ENCODE results near the gene TIGD4.

- no peak for TF ChIP-seq POLR2AphosphoS5 (IDR thresholded peaks at IDR 0.05; ENCODE audit: low read depth, low read length)
- TF ChIP-seq REST (IDR thresholded peaks at IDR 0.05; ENCODE audit: insufficient read depth in 1 of 2, low read depth in 2 of 2, low read length in 2 of 2): no peak
- no peak for TF ChIP-seq FOXP2 (optimal IDR thresholded peaks at IDR 0.05; ENCODE audit: borderline replicate concordance, extremely low read depth, extremely low read length, insufficient read depth)
- TF ChIP-seq SIN3A (IDR thresholded peaks at IDR 0.05; ENCODE audit: borderline replicate concordance, insufficient read depth, low read length): no peak
- TF ChIP-seq TAF1 (IDR thresholded peaks at IDR 0.05; ENCODE audit: borderline replicate concordance, insufficient read depth, low read length): no peak
These were observed 32.1 kb downstream of the TIGD4 start for GRCh38 chr4:152747444-152747843.
